CD8-positive, alpha-beta memory T cell (primary cell): ENCODE measurements around the gene SASH1. TPM values are rescaled to one million over a fixed set of nuclear protein-coding genes. Genes with fewer than 3 reads are reported as not detected.
A peak's percentile ranks its signal among the peaks of the same experiment; 100 is the strongest.
"Not testable (repeated sequence)": the region's sequence is repeated elsewhere in the genome, so short reads cannot be mapped to it uniquely, and the experiment has no call there.

Experiments used
- CTCF ChIA-PET: fragments of 350-600 bp; sonication (Branson Sonifier 250); formaldehyde crosslinking; loops from one replicate; lab custom pipeline; 2021; ENCODE audit warnings: antibody characterized with exemption; lab: Charles Lee
- POLR2A ChIA-PET: fragments of 350-600 bp; sonication (Branson Sonifier 250); formaldehyde crosslinking; loops from one replicate; lab custom pipeline; 2021; ENCODE audit warnings: antibody characterized with exemption; lab: Charles Lee
- DNase-seq, 5 donors: peaks; one replicate each; pipeline versions ENCODE4 v3.0.0 to v3.0.0-alpha.2; 2020 to 2022; ENCODE audit warnings: mixed read lengths in 1 of 5
- H3K27ac ChIP-seq: one replicate; pipeline ENCODE4 v1.7.0; 2013; ENCODE audit warnings: low read depth, mild to moderate bottlenecking, low read length, moderate library complexity
- H3K27me3 ChIP-seq: 2 replicates; pipeline ENCODE4 v1.7.0; 2013; ENCODE audit warnings: low read length, mild to moderate bottlenecking; ENCODE audit not compliant: insufficient read depth, poor library complexity, severe bottlenecking
- H3K36me3 ChIP-seq: 2 replicates; pipeline ENCODE4 v1.7.0; 2013; ENCODE audit warnings: mild to moderate bottlenecking, low read length, moderate library complexity; ENCODE audit not compliant: insufficient read depth
- H3K4me1 ChIP-seq: 2 replicates; pipeline ENCODE4 v1.7.0; 2013; ENCODE audit warnings: mild to moderate bottlenecking, low read length, moderate library complexity; ENCODE audit not compliant: insufficient read depth
- H3K4me3 ChIP-seq: 2 replicates; pipeline ENCODE4 v1.7.0; 2013; ENCODE audit warnings: mild to moderate bottlenecking, low read length
- H3K9me3 ChIP-seq: 2 replicates; pipeline ENCODE4 v1.7.0; 2013; ENCODE audit warnings: mild to moderate bottlenecking, low read length
- H3K27ac Mint-ChIP-seq, 8 donors: one replicate each; pipeline ENCODE4 v1.8.0; 2020 to 2021; ENCODE audit warnings: mixed read lengths in 8 of 8, mild to moderate bottlenecking in 6 of 8, inconsistent platforms in 3 of 8, moderate library complexity in 3 of 8
- H3K27me3 Mint-ChIP-seq, 2 donors: one replicate each; pipeline ENCODE4 v1.8.0; 2020 to 2021; ENCODE audit warnings: mixed read lengths in 2 of 2, mild to moderate bottlenecking in 1 of 2, moderate library complexity in 1 of 2
- H3K36me3 Mint-ChIP-seq, 3 donors: one replicate each; pipeline ENCODE4 v1.8.0; 2020 to 2021; ENCODE audit warnings: mixed read lengths in 3 of 3, inconsistent platforms in 1 of 3, mild to moderate bottlenecking in 1 of 3
- H3K4me1 Mint-ChIP-seq, 3 donors: one replicate each; pipeline ENCODE4 v1.8.0; 2020 to 2021; ENCODE audit warnings: mixed read lengths in 3 of 3, inconsistent platforms in 1 of 3, mild to moderate bottlenecking in 1 of 3
- H3K4me3 Mint-ChIP-seq, 7 donors: one replicate each; pipeline ENCODE4 v1.8.0; 2020 to 2021; ENCODE audit warnings: mixed read lengths in 7 of 7, mild to moderate bottlenecking in 6 of 7, moderate library complexity in 4 of 7, inconsistent platforms in 2 of 7
- H3K9me3 Mint-ChIP-seq, 5 donors: one replicate each; pipeline ENCODE4 v1.8.0; 2020 to 2022; ENCODE audit warnings: mixed read lengths in 5 of 5, mild to moderate bottlenecking in 3 of 5, moderate library complexity in 2 of 5, inconsistent platforms in 1 of 5
- polyA plus RNA-seq: library from polyadenylated mRNA; unstranded; fragments of 300-500 nt; fragmentation: Illumina TruSeq; gene quantifications from one replicate; pipeline ENCODE4 v1.2.3, GENCODE V29; 2021
- total RNA-seq, 2 experiments: library from RNA; stranded (reverse); gene quantifications; one replicate each; pipeline ENCODE4 v1.2.3, GENCODE V29; 2021

Gene SASH1
- total and polyA plus RNA-seq, 3 experiments from 2014 or later, result 0.72 to 0.95 TPM; not detected in 1

- H3K9me3 ChIP-seq, H3K27me3 ChIP-seq, DNase-seq, H3K9me3 Mint-ChIP-seq, H3K27ac ChIP-seq, POLR2A ChIA-PET, CTCF ChIA-PET, H3K4me3 ChIP-seq, H3K27ac Mint-ChIP-seq, H3K4me1 ChIP-seq, H3K36me3 ChIP-seq, H3K36me3 Mint-ChIP-seq, H3K4me3 Mint-ChIP-seq, H3K4me1 Mint-ChIP-seq: not testable (repeated sequence)
- H3K27me3 Mint-ChIP-seq, result peaks cover 7 to 33% of the 10 kb centered on the region in 2 donors
Observed at GRCh38 chr6:148392127-148392526, 49.5 kb downstream of the SASH1 start.

GRCh38 chr6:148392671-148393070 is 50.0 kb downstream of the SASH1 start:
- H3K27ac Mint-ChIP-seq, result no peak overlapping the region
- peaks cover 0 to 2% (median 0%) of the 10 kb centered on the region in 5 donors for H3K9me3 Mint-ChIP-seq
- CTCF ChIA-PET, result no interaction called here

GRCh38 chr6:148395583-148396101 is 53.0 kb downstream of the SASH1 start:
- no peaks in the 10 kb centered on the region for H3K36me3 Mint-ChIP-seq
- no peak overlapping the region for H3K27ac Mint-ChIP-seq
- ChIA-PET POLR2A (no interaction called here), CTCF (no interaction called here)
- Histone ChIP-seq H3K4me1 (no peaks in the 10 kb centered on the region), H3K27me3 (no peaks in the 10 kb centered on the region), H3K9me3 (no peaks in the 10 kb centered on the region), H3K4me3 (no peak overlapping the region), H3K27ac (no peak overlapping the region), H3K36me3 (no peaks in the 10 kb centered on the region)
- DNase-seq, result no peak
- H3K27me3 Mint-ChIP-seq, result peaks cover 4 to 29% of the 10 kb centered on the region in 2 donors
- peaks cover 0 to 2% (median 0%) of the 10 kb centered on the region in 5 donors for H3K9me3 Mint-ChIP-seq
- H3K4me3 Mint-ChIP-seq, result no peak overlapping the region
- no peaks in the 10 kb centered on the region for H3K4me1 Mint-ChIP-seq

More at GRCh38 chr6:148392671-148393070, 50.0 kb downstream of the SASH1 start:
- Mint-ChIP-seq H3K4me1 (no peaks in the 10 kb centered on the region), H3K27me3 (peaks cover 7 to 33% of the 10 kb centered on the region in 2 donors), H3K4me3 (no peak overlapping the region), H3K36me3 (no peaks in the 10 kb centered on the region)
- Histone ChIP-seq H3K27ac (no peak overlapping the region), H3K36me3 (no peaks in the 10 kb centered on the region), H3K27me3 (no peaks in the 10 kb centered on the region), H3K9me3 (no peaks in the 10 kb centered on the region), H3K4me1 (no peaks in the 10 kb centered on the region), H3K4me3 (no peak overlapping the region)
- POLR2A ChIA-PET, result no interaction called here
- DNase-seq, result no peak

GRCh38 chr6:148396411-148396810 is 53.8 kb downstream of the SASH1 start:
- no peak for DNase-seq
- H3K4me1 ChIP-seq, result no peaks in the 10 kb centered on the region
- no peak overlapping the region for H3K4me3 ChIP-seq
- Mint-ChIP-seq H3K4me3 (no peak overlapping the region), H3K4me1 (no peaks in the 10 kb centered on the region), H3K27me3 (peaks cover 2 to 28% of the 10 kb centered on the region in 2 donors), H3K27ac (no peak overlapping the region), H3K36me3 (no peaks in the 10 kb centered on the region), H3K9me3 (peaks cover 0 to 2% (median 0%) of the 10 kb centered on the region in 5 donors)
- ChIA-PET CTCF (no interaction called here), POLR2A (no interaction called here)
- H3K27me3 ChIP-seq, result no peaks in the 10 kb centered on the region
- no peaks in the 10 kb centered on the region for H3K9me3 ChIP-seq
- H3K36me3 ChIP-seq, result no peaks in the 10 kb centered on the region
- H3K27ac ChIP-seq, result no peak overlapping the region

- CTCF ChIA-PET, result no interaction called here
- DNase-seq, result no peak
Observed at GRCh38 chr6:148396926-148397325, 54.3 kb downstream of the SASH1 start.

GRCh38 chr6:148398244-148398643 is 55.6 kb downstream of the SASH1 start:
- CTCF ChIA-PET, result no interaction called here
- Mint-ChIP-seq H3K9me3 (peaks cover 0 to 2% (median 0%) of the 10 kb centered on the region in 5 donors), H3K27me3 (peaks cover 2 to 26% of the 10 kb centered on the region in 2 donors), H3K4me3 (no peak overlapping the region), H3K4me1 (no peaks in the 10 kb centered on the region), H3K27ac (no peak overlapping the region), H3K36me3 (no peaks in the 10 kb centered on the region)
- Histone ChIP-seq H3K9me3 (no peaks in the 10 kb centered on the region), H3K4me1 (no peaks in the 10 kb centered on the region), H3K4me3 (no peak overlapping the region), H3K27me3 (no peaks in the 10 kb centered on the region), H3K36me3 (no peaks in the 10 kb centered on the region), H3K27ac (no peak overlapping the region)
- no peak for DNase-seq
- POLR2A ChIA-PET, result no interaction called here

More at GRCh38 chr6:148396926-148397325, 54.3 kb downstream of the SASH1 start:
- peaks cover 2 to 29% of the 10 kb centered on the region in 2 donors for H3K27me3 Mint-ChIP-seq
- H3K4me1 Mint-ChIP-seq, result no peaks in the 10 kb centered on the region
- Histone ChIP-seq H3K27ac (no peak overlapping the region), H3K4me3 (no peak overlapping the region), H3K36me3 (no peaks in the 10 kb centered on the region), H3K27me3 (no peaks in the 10 kb centered on the region), H3K9me3 (no peaks in the 10 kb centered on the region), H3K4me1 (no peaks in the 10 kb centered on the region)
- POLR2A ChIA-PET, result no interaction called here
- H3K4me3 Mint-ChIP-seq, result no peak overlapping the region
- H3K9me3 Mint-ChIP-seq, result peaks cover 0 to 2% (median 0%) of the 10 kb centered on the region in 5 donors
- no peaks in the 10 kb centered on the region for H3K36me3 Mint-ChIP-seq
- no peak overlapping the region for H3K27ac Mint-ChIP-seq

GRCh38 chr6:148398678-148399077 is 56.0 kb downstream of the SASH1 start:
- Mint-ChIP-seq H3K36me3 (no peaks in the 10 kb centered on the region), H3K27me3 (peaks cover 2 to 27% of the 10 kb centered on the region in 2 donors)

GRCh38 chr6:148401571-148401970 is 58.9 kb downstream of the SASH1 start:
- H3K9me3 Mint-ChIP-seq, result no peaks in the 10 kb centered on the region
- H3K36me3 Mint-ChIP-seq, result no peaks in the 10 kb centered on the region
- CTCF ChIA-PET, result interaction anchor here (0.6 kb wide), 1 partner anchor 32 kb away, joined by 3 read pairs; no protein-coding TSS in a partner anchor
- no peaks in the 10 kb centered on the region for H3K4me1 Mint-ChIP-seq
- no peak overlapping the region for H3K4me3 Mint-ChIP-seq
- no peak overlapping the region for H3K27ac Mint-ChIP-seq
- H3K27me3 Mint-ChIP-seq, result peaks cover 0 to 25% of the 10 kb centered on the region in 2 donors
- no peak for DNase-seq
- Histone ChIP-seq H3K27ac (no peak overlapping the region), H3K4me3 (no peak overlapping the region), H3K9me3 (no peaks in the 10 kb centered on the region), H3K27me3 (no peaks in the 10 kb centered on the region), H3K4me1 (no peaks in the 10 kb centered on the region), H3K36me3 (no peaks in the 10 kb centered on the region)
- POLR2A ChIA-PET, result no interaction called here

More at GRCh38 chr6:148398678-148399077, 56.0 kb downstream of the SASH1 start:
- H3K36me3 ChIP-seq, result no peaks in the 10 kb centered on the region
- ChIA-PET POLR2A (no interaction called here), CTCF (no interaction called here)
- Mint-ChIP-seq H3K27ac (peak overlapping the region in 1 of 8 donors; percentile 4), H3K4me1 (no peaks in the 10 kb centered on the region), H3K9me3 (peaks cover 0 to 2% (median 0%) of the 10 kb centered on the region in 5 donors), H3K4me3 (no peak overlapping the region)
- DNase-seq, result no peak
- H3K27me3 ChIP-seq, result no peaks in the 10 kb centered on the region
- no peak overlapping the region for H3K27ac ChIP-seq
- H3K4me1 ChIP-seq, result no peaks in the 10 kb centered on the region
- H3K9me3 ChIP-seq, result no peaks in the 10 kb centered on the region
- H3K4me3 ChIP-seq, result no peak overlapping the region
